HCT116 (cell line): ENCODE results near the gene HOXB7.

Experiments
- EZH2 ChIP-seq: fragments of 200-600 bp; sonication (generic); IDR thresholded peaks from 2 replicates; pipeline ENCODE4 v1.6.1; 2017; ENCODE audit warnings: antibody characterized with exemption, mixed run types
- POLR2A ChIP-seq: IDR thresholded peaks from 2 replicates; pipeline ENCODE4 v1.7.0; 2011; ENCODE audit warnings: borderline replicate concordance; ENCODE audit not compliant: insufficient read depth, insufficient read length; ENCODE audit errors: extremely low read depth
- POLR2AphosphoS5 ChIP-seq: IDR thresholded peaks from 2 replicates; pipeline ENCODE4 v1.6.1; 2011; ENCODE audit warnings: mild to moderate bottlenecking, low read depth, low read length, moderate library complexity
- ZNF274 ChIP-seq: fragments of 200-500 bp; sonication (Bioruptor generic); IDR thresholded peaks from 2 replicates; pipeline ENCODE4 v1.6.1; 2014; ENCODE audit warnings: mild to moderate bottlenecking, low read depth, low read length, inconsistent platforms
- TF ChIP-seq, protein P1 (sequence below), 3 experiments: fragments of 200-600 bp in 1 of 3; sonication (generic) in 1 of 3; IDR thresholded peaks in 2 of 3; conservative IDR thresholded peaks in 1 of 3; 2 replicates each; pipeline ENCODE4 v1.5.1; 2012 to 2017; ENCODE audit warnings: low read depth in 2 of 3, low read length in 2 of 3, antibody characterized with exemption in 1 of 3, borderline replicate concordance in 1 of 3, control low read depth in 1 of 3, mild to moderate bottlenecking in 1 of 3, mixed read lengths in 1 of 3, mixed run types in 1 of 3, moderate library complexity in 1 of 3; ENCODE audit not compliant: insufficient read depth in 1 of 3

GRCh38 chr17:48566717-48567116 is 44.1 kb downstream of the HOXB7 start:
- TF ChIP-seq, protein P1, sequence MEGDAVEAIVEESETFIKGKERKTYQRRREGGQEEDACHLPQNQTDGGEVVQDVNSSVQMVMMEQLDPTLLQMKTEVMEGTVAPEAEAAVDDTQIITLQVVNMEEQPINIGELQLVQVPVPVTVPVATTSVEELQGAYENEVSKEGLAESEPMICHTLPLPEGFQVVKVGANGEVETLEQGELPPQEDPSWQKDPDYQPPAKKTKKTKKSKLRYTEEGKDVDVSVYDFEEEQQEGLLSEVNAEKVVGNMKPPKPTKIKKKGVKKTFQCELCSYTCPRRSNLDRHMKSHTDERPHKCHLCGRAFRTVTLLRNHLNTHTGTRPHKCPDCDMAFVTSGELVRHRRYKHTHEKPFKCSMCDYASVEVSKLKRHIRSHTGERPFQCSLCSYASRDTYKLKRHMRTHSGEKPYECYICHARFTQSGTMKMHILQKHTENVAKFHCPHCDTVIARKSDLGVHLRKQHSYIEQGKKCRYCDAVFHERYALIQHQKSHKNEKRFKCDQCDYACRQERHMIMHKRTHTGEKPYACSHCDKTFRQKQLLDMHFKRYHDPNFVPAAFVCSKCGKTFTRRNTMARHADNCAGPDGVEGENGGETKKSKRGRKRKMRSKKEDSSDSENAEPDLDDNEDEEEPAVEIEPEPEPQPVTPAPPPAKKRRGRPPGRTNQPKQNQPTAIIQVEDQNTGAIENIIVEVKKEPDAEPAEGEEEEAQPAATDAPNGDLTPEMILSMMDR (IDR thresholded peaks at IDR 0.05 in 2 of 3, conservative IDR thresholded peaks at IDR 0.05 in 1 of 3; ENCODE audit: borderline replicate concordance in 1 of 3, insufficient read depth in 1 of 3, low read depth in 2 of 3, low read length in 2 of 3) = no peak
- TF ChIP-seq POLR2A (no peak), ZNF274 (no peak), EZH2 (no peak), POLR2AphosphoS5 (no peak)
